Spleen (tissue), 11 donors: Measurements from ENCODE around the gene PGAP2. TPM values are rescaled to one million over a fixed set of nuclear protein-coding genes. Genes with fewer than 3 reads are reported as not detected.

Source experiments
- DNase-seq: peaks from one replicate; pipeline ENCODE4 v3.0.0-alpha.2; 2020
- H3K27ac ChIP-seq, 8 donors: fragments of 200-600 bp; sonication (generic) in 7 of 8; 1 replicate in 4 of 8; 2 replicates in 4 of 8; pipeline versions ENCODE4 v1.5.0 to v1.8.0; 2016 to 2021; ENCODE audit warnings: inconsistent platforms in 4 of 8, mild to moderate bottlenecking in 4 of 8, moderate library complexity in 1 of 8
- H3K27me3 ChIP-seq, 7 donors: fragments of 200-600 bp; sonication (generic) in 6 of 7; replicated peaks in 1 of 7; 1 replicate in 4 of 7; 2 replicates in 3 of 7; pipeline versions ENCODE4 v1.5.0 to v1.8.0; 2016 to 2021; ENCODE audit warnings: inconsistent platforms in 3 of 7, mild to moderate bottlenecking in 1 of 7
- H3K36me3 ChIP-seq, 6 donors: fragments of 200-600 bp; sonication (generic) in 5 of 6; 1 replicate in 4 of 6; 2 replicates in 2 of 6; pipeline versions ENCODE4 v1.5.0 to v1.8.0; 2016 to 2021; ENCODE audit warnings: inconsistent platforms in 2 of 6
- H3K4me1 ChIP-seq, 6 donors: fragments of 200-600 bp; sonication (generic) in 5 of 6; 1 replicate in 3 of 6; 2 replicates in 3 of 6; pipeline versions ENCODE4 v1.5.0 to v1.8.0; 2016 to 2021; ENCODE audit warnings: inconsistent platforms in 3 of 6
- H3K4me3 ChIP-seq, 8 donors: fragments of 200-600 bp; sonication (generic) in 7 of 8; 1 replicate in 4 of 8; 2 replicates in 4 of 8; pipeline versions ENCODE4 v1.5.0 to v1.8.0; 2016 to 2021; ENCODE audit warnings: inconsistent platforms in 4 of 8, mild to moderate bottlenecking in 4 of 8, moderate library complexity in 2 of 8
- H3K9me3 ChIP-seq, 8 donors: fragments of 200-600 bp; sonication (generic) in 7 of 8; 1 replicate in 4 of 8; 2 replicates in 4 of 8; pipeline versions ENCODE4 v1.5.0 to v1.8.0; 2016 to 2021; ENCODE audit warnings: inconsistent platforms in 4 of 8
- POLR2A ChIP-seq, 3 donors: fragments of 450-650 bp; IDR thresholded peaks; one replicate each; pipeline ENCODE4 v1.5.1; 2017; ENCODE audit warnings: antibody characterized with exemption in 3 of 3, mild to moderate bottlenecking in 1 of 3
- POLR2AphosphoS5 ChIP-seq, 3 donors: sonication (generic); formaldehyde crosslinking; IDR thresholded peaks; one replicate each; pipeline ENCODE4 v1.5.1; 2017; ENCODE audit warnings: antibody characterized with exemption in 3 of 3
- WGBS, 5 donors: extraction: QIAGEN DNeasy Blood & Tissue Kit in 3 of 5; methylation state at CpG; one replicate each; pipeline versions ENCODE4 v1.1.5 to v1.1.7; 2013 to 2018; 5-methylcytosine and 5-hydroxymethylcytosine counted together
- intact Hi-C: fragments of 100-400 bp; cut with DNase I; formaldehyde crosslinking; loops from one replicate; pipeline ENCODE4 v1.15.0; 2023; ENCODE audit warnings: low total_unique reads
- polyA plus RNA-seq, 3 donors: library from polyadenylated mRNA; stranded (reverse); fragments of 200-250 nt; gene quantifications; one replicate each; pipeline ENCODE4 v1.2.1, GENCODE V29; 2013
- total RNA-seq, 7 donors: library from RNA; depleted of rRNA in 3 of 7; stranded (reverse); fragments of >200 nt in 3 of 7; fragmentation: NEBNext Ultra II Directional in 4 of 7; extraction: Animal tissue kit (Norgen Biotek cat#: 25700) in 4 of 7; gene quantifications; one replicate each; pipeline versions ENCODE4 v1.1.0 to v1.2.1, GENCODE V29; 2016 to 2021
- TF ChIP-seq, protein P1 (sequence below), 11 experiments: fragments of 200-600 bp in 7 of 11; fragments of 450-650 bp in 4 of 11; sonication (generic) in 4 of 11; IDR thresholded peaks in 8 of 11; conservative IDR thresholded peaks in 3 of 11; 1 replicate in 7 of 11; 2 replicates in 4 of 11; pipeline versions ENCODE4 v1.4.0 to v1.8.0; 2016 to 2021; ENCODE audit warnings: antibody characterized with exemption in 11 of 11, inconsistent platforms in 4 of 11, mild to moderate bottlenecking in 1 of 11
- donor health status: healthy with polysubstance abuse.
- donor health status: DM: no; HTN: no; CAD: no; lungs with moderate emphysema.
- donor health status: DM: no; HTN: no; CAD: no.
- donor health status: Bipolar disorder and iron deficiency.
- donor health status: healthy.
- donor health status: DM: no; HTN: no; CAD: no.
- donor health status: DM: yes; HTN: yes; CAD: no.

PGAP2 gene
- total and polyA plus RNA-seq, 10 donors = 10.7 to 22.2 (median 15.0) TPM

DNA sequence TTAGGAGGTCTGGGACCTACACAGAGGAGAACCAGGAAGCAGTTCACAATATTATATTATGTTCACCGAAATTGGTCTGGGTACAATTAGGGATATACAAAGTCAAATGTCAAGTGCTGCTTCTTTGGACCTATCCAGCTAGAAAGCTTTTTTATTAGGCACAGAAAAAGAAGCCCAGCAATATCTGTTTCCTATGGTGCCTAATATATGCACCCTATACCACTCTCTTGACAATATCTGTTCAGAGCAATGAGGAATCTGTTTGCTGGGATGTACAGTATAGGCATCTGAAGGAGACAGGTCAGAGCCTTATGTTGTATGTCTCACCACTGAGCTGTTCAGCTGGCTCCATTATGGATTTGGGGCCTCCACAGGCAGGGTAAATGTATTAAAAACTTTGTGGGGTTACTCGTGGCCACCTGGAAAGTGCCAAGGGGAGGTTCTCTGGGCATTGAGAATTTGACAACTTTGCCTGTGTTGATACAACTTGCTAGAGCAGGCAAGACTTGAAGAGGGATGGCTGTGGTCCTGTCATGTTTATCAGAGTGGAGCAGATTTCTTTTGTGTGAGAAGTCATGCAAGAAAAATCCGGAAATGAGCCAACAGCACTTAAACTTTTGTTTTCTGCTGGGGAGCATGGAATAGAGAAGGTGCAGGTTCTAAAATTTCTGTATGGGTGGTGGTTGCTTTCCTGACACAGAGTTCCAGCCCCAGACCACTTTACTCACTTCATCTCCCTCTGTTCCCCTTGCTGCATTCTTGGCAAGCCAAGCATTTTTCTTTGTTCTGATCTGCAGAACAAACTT, 57.2 kb downstream of the PGAP2 start:
- no peaks in the 10 kb centered on the region for H3K27me3 ChIP-seq
- DNase-seq = no peak
- H3K36me3 ChIP-seq = no peaks in the 10 kb centered on the region
- peak overlapping the region; percentile 4 to 89 (median 80) for H3K27ac ChIP-seq
- TF ChIP-seq, protein P1, sequence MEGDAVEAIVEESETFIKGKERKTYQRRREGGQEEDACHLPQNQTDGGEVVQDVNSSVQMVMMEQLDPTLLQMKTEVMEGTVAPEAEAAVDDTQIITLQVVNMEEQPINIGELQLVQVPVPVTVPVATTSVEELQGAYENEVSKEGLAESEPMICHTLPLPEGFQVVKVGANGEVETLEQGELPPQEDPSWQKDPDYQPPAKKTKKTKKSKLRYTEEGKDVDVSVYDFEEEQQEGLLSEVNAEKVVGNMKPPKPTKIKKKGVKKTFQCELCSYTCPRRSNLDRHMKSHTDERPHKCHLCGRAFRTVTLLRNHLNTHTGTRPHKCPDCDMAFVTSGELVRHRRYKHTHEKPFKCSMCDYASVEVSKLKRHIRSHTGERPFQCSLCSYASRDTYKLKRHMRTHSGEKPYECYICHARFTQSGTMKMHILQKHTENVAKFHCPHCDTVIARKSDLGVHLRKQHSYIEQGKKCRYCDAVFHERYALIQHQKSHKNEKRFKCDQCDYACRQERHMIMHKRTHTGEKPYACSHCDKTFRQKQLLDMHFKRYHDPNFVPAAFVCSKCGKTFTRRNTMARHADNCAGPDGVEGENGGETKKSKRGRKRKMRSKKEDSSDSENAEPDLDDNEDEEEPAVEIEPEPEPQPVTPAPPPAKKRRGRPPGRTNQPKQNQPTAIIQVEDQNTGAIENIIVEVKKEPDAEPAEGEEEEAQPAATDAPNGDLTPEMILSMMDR (IDR thresholded peaks at IDR 0.05 in 8 of 11, conservative IDR thresholded peaks at IDR 0.05 in 3 of 11) = no peak
- no peak for TF ChIP-seq POLR2AphosphoS5 (IDR thresholded peaks at IDR 0.05)
- TF ChIP-seq POLR2A (IDR thresholded peaks at IDR 0.05) = no peak
- 26 to 33% (median 27%) methylated on average over 3 of the region's 3 CpGs for WGBS, 5 donors
- H3K9me3 ChIP-seq = no peaks in the 10 kb centered on the region
- intact Hi-C loops = no loop called here
- peak overlapping the region in 1 of 8 donors; percentile 26 for H3K4me3 ChIP-seq
- peaks cover 52 to 100% (median 78%) of the 10 kb centered on the region in 6 donors for H3K4me1 ChIP-seq

DNA sequence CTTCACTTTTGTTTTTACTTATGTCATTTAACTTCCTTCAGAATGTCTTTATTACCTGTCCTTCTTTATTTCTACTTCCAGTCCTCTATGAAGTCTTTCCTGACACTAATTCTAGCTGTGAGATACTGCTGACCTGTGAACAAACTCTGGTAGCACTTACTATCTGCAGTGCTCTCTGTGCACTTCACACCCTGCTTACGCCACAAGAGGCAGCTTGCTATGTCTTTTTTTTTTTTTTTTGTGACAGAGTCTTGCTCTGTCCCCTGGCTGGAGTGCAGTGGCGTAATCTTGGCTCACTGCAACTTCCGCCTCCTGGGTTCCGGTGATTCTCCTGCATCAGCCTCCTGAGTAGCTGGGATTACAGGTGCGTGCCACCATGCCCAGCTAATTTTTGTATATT, 57.8 kb downstream of the PGAP2 start:
- no peaks in the 10 kb centered on the region for H3K36me3 ChIP-seq
- peak overlapping the region; percentile 27 to 89 (median 80) for H3K27ac ChIP-seq
- peak overlapping the region in 1 of 8 donors; percentile 26 for H3K4me3 ChIP-seq
- DNase-seq = peak; percentile 81
- peaks cover 47 to 100% (median 78%) of the 10 kb centered on the region in 6 donors for H3K4me1 ChIP-seq
- H3K27me3 ChIP-seq = no peaks in the 10 kb centered on the region
- WGBS, 5 donors = 33 to 65% (median 63%) methylated on average over 5 of the region's 5 CpGs
- no peaks in the 10 kb centered on the region for H3K9me3 ChIP-seq
- TF ChIP-seq POLR2A (IDR thresholded peaks at IDR 0.05) (no peak), POLR2AphosphoS5 (IDR thresholded peaks at IDR 0.05) (peak in 1 of 3 donors; percentile 48)
- TF ChIP-seq, protein P1 (IDR thresholded peaks at IDR 0.05 in 8 of 11, conservative IDR thresholded peaks at IDR 0.05 in 3 of 11) = peak in 3 of 11 experiments; percentile 6 to 24 (median 20)
- intact Hi-C loops = no loop called here

DNA sequence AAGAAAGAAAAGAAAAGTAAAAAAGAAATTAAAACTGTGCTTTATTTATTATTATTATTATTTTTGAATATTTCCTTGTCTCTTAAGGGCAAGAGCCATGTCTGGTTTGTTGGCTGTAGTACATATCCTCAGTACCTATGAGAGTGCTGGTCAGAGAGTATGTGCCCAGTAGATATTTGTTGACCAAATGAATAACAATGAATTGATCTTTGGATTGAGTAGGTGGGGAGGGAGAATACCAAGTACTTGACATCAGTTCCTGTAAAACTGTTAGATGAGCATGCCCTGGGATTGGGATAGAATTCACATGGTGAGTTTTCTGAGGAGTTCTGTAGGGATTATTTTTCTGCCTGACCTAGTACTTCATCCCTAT, 58.5 kb downstream of the PGAP2 start:
- Histone ChIP-seq H3K27ac (peak overlapping the region; percentile 27 to 89 (median 80)), H3K27me3 (no peaks in the 10 kb centered on the region), H3K4me3 (no peak overlapping the region), H3K4me1 (peaks cover 42 to 100% (median 78%) of the 10 kb centered on the region in 6 donors), H3K36me3 (no peaks in the 10 kb centered on the region), H3K9me3 (no peaks in the 10 kb centered on the region)
- TF ChIP-seq POLR2A (IDR thresholded peaks at IDR 0.05) (no peak), POLR2AphosphoS5 (IDR thresholded peaks at IDR 0.05) (no peak)
- TF ChIP-seq, protein P1 (IDR thresholded peaks at IDR 0.05 in 8 of 11, conservative IDR thresholded peaks at IDR 0.05 in 3 of 11) = no peak
- intact Hi-C loops = no loop called here
- no peak for DNase-seq
